C4-2B (cell line): ENCODE data around the gene EEPD1.

Experiments
- H3K27ac ChIP-seq: fragments of 450-650 bp; 2 replicates; pipeline ENCODE4 v1.5.1; 2017
- ZFX ChIP-seq: fragments of 450-650 bp; IDR thresholded peaks from 2 replicates; pipeline ENCODE4 v1.6.1; 2017
- TF ChIP-seq, protein P1 (sequence below): fragments of 450-650 bp; conservative IDR thresholded peaks from 2 replicates; pipeline ENCODE4 v1.5.1; 2017; ENCODE audit warnings: mild to moderate bottlenecking

Gene EEPD1

DNA sequence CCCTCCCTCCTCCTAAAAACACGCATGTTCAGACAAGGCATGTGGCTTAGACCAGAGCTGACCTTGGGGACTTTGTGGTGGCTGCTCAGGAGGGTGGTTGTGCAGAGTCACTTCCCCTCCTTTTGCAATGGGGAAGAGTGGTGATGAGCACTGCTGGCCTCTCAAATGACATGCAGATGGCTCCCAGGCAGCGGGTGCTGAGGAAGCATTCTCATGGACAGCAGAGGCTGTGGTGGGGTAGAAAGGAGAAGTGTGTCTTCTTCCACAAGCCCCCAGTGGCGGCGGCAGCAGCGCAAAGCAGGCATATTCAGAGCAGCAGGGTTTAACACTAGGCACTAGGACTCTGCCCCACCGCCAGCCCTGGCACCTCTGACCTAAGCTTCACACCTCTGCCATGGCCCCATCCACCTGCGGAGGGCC, 130.7 kb downstream of the EEPD1 start:
- no peak for TF ChIP-seq ZFX
- TF ChIP-seq, protein P1, sequence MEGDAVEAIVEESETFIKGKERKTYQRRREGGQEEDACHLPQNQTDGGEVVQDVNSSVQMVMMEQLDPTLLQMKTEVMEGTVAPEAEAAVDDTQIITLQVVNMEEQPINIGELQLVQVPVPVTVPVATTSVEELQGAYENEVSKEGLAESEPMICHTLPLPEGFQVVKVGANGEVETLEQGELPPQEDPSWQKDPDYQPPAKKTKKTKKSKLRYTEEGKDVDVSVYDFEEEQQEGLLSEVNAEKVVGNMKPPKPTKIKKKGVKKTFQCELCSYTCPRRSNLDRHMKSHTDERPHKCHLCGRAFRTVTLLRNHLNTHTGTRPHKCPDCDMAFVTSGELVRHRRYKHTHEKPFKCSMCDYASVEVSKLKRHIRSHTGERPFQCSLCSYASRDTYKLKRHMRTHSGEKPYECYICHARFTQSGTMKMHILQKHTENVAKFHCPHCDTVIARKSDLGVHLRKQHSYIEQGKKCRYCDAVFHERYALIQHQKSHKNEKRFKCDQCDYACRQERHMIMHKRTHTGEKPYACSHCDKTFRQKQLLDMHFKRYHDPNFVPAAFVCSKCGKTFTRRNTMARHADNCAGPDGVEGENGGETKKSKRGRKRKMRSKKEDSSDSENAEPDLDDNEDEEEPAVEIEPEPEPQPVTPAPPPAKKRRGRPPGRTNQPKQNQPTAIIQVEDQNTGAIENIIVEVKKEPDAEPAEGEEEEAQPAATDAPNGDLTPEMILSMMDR: no peak
- no peak overlapping the region for H3K27ac ChIP-seq

DNA sequence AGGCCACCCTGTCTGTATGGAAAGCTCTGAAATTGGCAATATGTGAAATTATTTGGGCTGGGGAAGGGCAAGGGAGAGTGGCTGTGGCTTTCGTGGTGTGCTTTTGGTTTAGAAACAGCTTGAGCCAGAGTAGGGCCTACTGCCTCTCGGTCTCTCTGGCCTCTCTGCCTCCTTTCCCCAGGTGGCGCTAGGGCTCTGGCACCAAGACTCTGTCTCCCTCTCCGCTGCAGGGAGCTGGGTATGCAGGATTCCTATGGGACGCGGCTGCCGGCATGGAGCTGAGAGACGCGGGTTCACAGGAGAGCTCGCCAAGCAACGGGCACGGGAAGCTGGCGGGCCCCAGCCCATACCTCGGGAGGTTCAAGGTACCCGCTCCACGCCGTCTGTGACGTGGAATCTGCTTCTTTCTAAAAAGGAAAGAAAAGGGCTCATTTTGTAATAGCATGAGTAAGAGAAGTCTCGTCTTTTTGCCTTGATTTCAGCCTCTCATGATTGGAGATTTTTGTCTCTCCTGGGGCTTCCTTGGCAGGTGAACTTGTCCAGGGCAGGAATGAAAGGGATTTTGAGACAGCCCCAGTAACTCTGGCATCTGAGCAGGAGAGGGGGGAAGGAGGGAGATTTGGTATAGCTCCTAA, 131.5 kb downstream of the EEPD1 start:
- H3K27ac ChIP-seq: no peak overlapping the region
- TF ChIP-seq ZFX: no peak
- TF ChIP-seq, protein P1: no peak

DNA sequence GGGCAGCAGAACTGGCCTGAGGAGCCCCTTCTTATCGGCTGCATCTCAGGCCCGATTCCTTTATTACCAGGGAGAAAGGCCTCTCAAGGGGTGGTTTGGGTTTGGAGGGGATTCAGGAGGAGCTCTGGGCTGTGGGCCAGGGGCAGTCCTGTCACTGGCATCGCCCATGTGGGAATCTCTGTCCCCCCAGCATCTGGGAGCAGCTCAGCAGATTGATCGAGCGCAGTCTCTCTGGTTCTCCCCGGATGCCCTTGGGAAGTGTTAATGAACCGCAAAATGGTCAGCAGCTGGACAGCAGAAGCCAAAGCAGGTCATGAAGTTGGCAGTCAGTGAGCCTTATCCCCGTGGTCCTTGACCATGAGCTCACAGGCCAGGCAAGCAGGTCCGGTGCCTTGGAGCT, 132.2 kb downstream of the EEPD1 start:
- H3K27ac ChIP-seq: no peak overlapping the region; the same call in 1 of the 2 replicates
- no peak for TF ChIP-seq ZFX
- TF ChIP-seq, protein P1: no peak

DNA sequence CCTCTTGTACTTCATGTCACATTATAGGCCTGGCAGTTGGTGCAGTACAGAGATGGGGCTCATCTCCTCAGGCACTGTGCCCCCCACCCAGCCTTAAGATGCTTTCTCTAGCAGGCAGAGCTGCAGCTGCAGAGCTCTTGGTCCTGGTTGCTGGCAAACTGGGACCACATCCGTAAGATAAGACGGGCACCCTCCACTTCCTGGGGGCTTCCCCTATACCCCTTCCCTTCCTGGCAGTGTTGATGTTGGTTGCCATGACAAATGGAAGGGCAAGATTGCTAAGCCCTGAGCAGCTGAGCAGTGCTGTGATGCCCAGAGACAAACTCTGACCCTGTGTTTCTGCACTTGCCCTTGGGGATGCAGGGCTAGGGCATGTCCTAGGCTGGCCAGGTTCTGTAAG, 133.2 kb downstream of the EEPD1 start:
- H3K27ac ChIP-seq: peak overlapping the region; percentile 56
- TF ChIP-seq ZFX: no peak
- TF ChIP-seq, protein P1: no peak

DNA sequence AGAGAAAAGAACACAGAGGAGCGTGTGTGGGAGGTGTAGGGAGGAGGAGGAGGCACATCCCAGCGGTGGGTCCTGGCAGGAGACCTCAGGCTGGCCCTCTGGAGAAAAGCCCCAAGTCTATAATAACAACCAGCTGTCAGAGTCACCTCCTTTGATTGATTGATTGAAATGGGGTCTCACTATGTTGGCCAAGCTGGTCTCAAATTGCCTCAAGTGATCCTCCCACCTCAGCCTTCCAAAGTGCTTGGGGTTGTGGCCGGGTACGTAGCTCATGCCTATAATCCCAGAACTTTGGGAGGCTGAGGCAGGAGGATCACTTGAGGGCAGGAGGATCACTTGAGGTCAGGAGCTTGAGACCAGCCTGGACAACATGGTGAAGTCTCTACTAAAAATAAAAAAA, 133.6 kb downstream of the EEPD1 start:
- no peak for TF ChIP-seq ZFX
- TF ChIP-seq, protein P1: no peak
- peak overlapping the region; percentile 56 for H3K27ac ChIP-seq

DNA sequence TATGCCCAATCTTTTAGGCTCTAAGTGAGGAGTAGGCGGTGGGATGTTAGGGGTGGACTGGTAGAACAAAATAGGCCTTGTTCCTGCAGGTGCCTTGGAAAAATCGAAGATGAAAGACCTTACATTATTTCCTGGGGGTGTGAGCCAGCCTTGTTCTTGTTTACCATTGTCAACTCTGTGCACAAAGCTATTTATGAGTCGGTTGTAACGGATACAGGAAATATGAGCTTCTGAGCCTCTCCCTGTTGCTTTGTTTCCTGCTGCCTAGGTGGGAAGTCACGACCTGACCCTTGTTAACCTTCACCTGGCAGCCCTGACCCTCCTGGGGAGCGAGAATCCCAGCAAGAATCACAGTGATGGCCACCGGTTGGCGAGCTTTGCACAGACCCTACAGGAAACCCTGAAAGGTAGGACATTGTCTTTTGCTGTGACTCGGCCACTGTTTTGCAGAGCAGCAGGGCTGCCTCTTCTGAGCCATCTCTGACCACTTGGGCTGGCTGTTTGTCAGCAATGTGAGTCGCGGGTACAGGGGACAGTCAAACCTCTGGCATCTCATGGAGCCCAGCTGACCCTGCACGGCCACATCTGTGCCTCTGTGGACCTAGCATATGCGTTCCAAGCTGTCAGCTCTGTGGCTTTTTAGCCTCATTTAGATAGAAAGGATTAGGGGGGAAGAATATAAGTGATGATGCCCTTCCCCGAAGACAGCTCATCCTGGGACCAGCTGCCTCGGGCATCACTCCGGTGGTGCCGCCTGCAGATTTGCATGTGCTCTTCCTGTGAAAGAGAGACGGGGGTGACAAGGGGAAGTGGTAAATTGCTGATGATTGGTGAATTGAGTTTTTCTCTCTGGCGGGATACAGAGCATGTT, 134.6 kb downstream of the EEPD1 start:
- no peak for TF ChIP-seq ZFX
- TF ChIP-seq, protein P1: no peak
- H3K27ac ChIP-seq: peak overlapping the region; percentile 56

DNA sequence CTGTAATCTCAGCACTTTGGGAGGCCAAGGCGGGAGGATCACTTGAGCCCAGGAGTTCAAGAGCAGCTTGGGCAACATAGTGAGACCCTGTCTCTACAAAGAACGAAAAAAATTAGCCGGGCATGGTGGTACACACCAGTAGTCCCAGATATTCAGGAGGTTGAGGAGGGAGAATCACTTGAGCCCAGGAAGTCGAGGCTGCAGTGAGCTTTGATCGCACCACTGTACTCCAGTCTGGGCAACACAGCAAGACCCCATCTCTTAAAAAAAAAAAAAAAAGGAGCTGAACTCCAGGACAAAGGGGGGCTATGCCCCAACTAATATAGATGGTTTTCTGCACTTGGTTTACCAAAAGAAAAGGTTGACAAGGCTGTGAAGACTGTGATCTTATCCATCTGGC, 135.4 kb downstream of the EEPD1 start:
- peak overlapping the region; percentile 56 for H3K27ac ChIP-seq
- TF ChIP-seq, protein P1: no peak
- no peak for TF ChIP-seq ZFX
